Inferior parietal cortex (tissue), 1 donor: ENCODE data around the gene MEPCE.

Experiments used
- DNase-seq: peaks from one replicate; pipeline ENCODE4 v3.0.0-alpha.2; 2016; ENCODE audit errors: extremely low spot score

Gene MEPCE

GRCh38 chr7:100407285-100408180, 22.1 kb upstream of the MEPCE start:
- DNase-seq, result peak; percentile 68

GRCh38 chr7:100411101-100411500, 18.5 kb upstream of the MEPCE start:
- DNase-seq, result no peak

GRCh38 chr7:100413346-100413745, 16.3 kb upstream of the MEPCE start:
- DNase-seq, result no peak

GRCh38 chr7:100413889-100414288, 15.7 kb upstream of the MEPCE start:
- no peak for DNase-seq

GRCh38 chr7:100415448-100415847, 14.2 kb upstream of the MEPCE start:
- no peak for DNase-seq

- DNase-seq, result no peak
Measured at GRCh38 chr7:100418930-100419659, 10.5 kb upstream of the MEPCE start.

- DNase-seq, result no peak
Measured at GRCh38 chr7:100419660-100420226, 9.9 kb upstream of the MEPCE start.

GRCh38 chr7:100423315-100423714, 6.3 kb upstream of the MEPCE start:
- DNase-seq, result no peak

GRCh38 chr7:100425347-100425746, 4.3 kb upstream of the MEPCE start:
- DNase-seq, result no peak

GRCh38 chr7:100426516-100426915, 3.1 kb upstream of the MEPCE start:
- DNase-seq, result no peak

- no peak for DNase-seq
Measured at GRCh38 chr7:100427762-100428198, 1.9 kb upstream of the MEPCE start.

- DNase-seq, result peak; percentile 97
Measured at GRCh38 chr7:100428199-100428966, 1.2 kb upstream of the MEPCE start, which contains the start of gene ZCWPW1. TSS of gene ZCWPW1 (minus strand) at chr7:100428703. CDS start at chr7:100420649, 8,054 bp downstream.

GRCh38 chr7:100428967-100429636, 529 bp upstream of the MEPCE start:
- peak; percentile 99 for DNase-seq

- DNase-seq, result no peak
Measured at GRCh38 chr7:100430493-100431285, 1.1 kb downstream of the MEPCE start.

GRCh38 chr7:100431286-100431735, 1.7 kb downstream of the MEPCE start:
- no peak for DNase-seq

- DNase-seq, result no peak
Measured at GRCh38 chr7:100432053-100432452, 2.4 kb downstream of the MEPCE start.

- DNase-seq, result no peak
Measured at GRCh38 chr7:100432621-100433275, 3.1 kb downstream of the MEPCE start.

- DNase-seq, result no peak
Measured at GRCh38 chr7:100433276-100433591, 3.6 kb downstream of the MEPCE start.

- no peak for DNase-seq
Measured at GRCh38 chr7:100433592-100434296, 4.1 kb downstream of the MEPCE start.
